ENCODE data around the gene ERBB4. TPM values are rescaled to one million over a fixed set of nuclear protein-coding genes. Genes with fewer than 3 reads are reported as not detected.

ERBB4 gene
- polyA plus RNA-seq, 4 donors, result 0.04 to 0.13 TPM; not detected in 2

- no peak overlapping the region for H3K27ac ChIP-seq (ENCODE audit: low read depth in 1 of 3, low read length in 2 of 3)
- WGBS, 3 donors, result 78 to 79% (median 79%) methylated on average over 3 of the region's 3 CpGs
- H3K9me3 ChIP-seq (ENCODE audit: control insufficient read depth in 2 of 2, insufficient read depth in 1 of 2, low read depth in 1 of 2, low read length in 1 of 2), result no peaks in the 10 kb centered on the region
- no peaks in the 10 kb centered on the region for H3K27me3 ChIP-seq (ENCODE audit: control insufficient read depth in 3 of 3, insufficient read depth in 3 of 3, low read length in 3 of 3)
- DNase-seq, result no peak
- no peaks in the 10 kb centered on the region for H3K36me3 ChIP-seq (ENCODE audit: control insufficient read depth in 3 of 3, insufficient read depth in 2 of 3, low read depth in 1 of 3, low read length in 3 of 3)
- H3K4me1 ChIP-seq (ENCODE audit: control insufficient read depth in 3 of 3, insufficient read depth in 2 of 3, low read depth in 1 of 3, low read length in 2 of 3), result no peaks in the 10 kb centered on the region
- FAIRE-seq, result no peak
- no peak overlapping the region for H3K4me3 ChIP-seq (ENCODE audit: low read depth in 1 of 3, low read length in 3 of 3)
These were observed 884.3 kb downstream of the ERBB4 start for GRCh38 chr2:211654211-211654780.

GRCh38 chr2:211652327-211652726 lies 886.3 kb downstream of the ERBB4 start:
- H3K36me3 ChIP-seq (ENCODE audit: control insufficient read depth in 3 of 3, insufficient read depth in 2 of 3, low read depth in 1 of 3, low read length in 3 of 3), result no peaks in the 10 kb centered on the region
- H3K27me3 ChIP-seq (ENCODE audit: control insufficient read depth in 3 of 3, insufficient read depth in 3 of 3, low read length in 3 of 3), result no peaks in the 10 kb centered on the region
- no peaks in the 10 kb centered on the region for H3K4me1 ChIP-seq (ENCODE audit: control insufficient read depth in 3 of 3, insufficient read depth in 2 of 3, low read depth in 1 of 3, low read length in 2 of 3)
- peak in 1 of 2 donors; percentile 2 for DNase-seq
- FAIRE-seq, result no peak
- no peak overlapping the region for H3K4me3 ChIP-seq (ENCODE audit: low read depth in 1 of 3, low read length in 3 of 3)
- 22 to 61% (median 35%) methylated on average over 1 of the region's 1 CpG for WGBS, 3 donors
- no peaks in the 10 kb centered on the region for H3K9me3 ChIP-seq (ENCODE audit: control insufficient read depth in 2 of 2, insufficient read depth in 1 of 2, low read depth in 1 of 2, low read length in 1 of 2)
- no peak overlapping the region for H3K27ac ChIP-seq (ENCODE audit: low read depth in 1 of 3, low read length in 2 of 3)

- Histone ChIP-seq H3K4me3 (ENCODE audit: low read depth in 1 of 3, low read length in 3 of 3) (no peak overlapping the region), H3K4me1 (ENCODE audit: control insufficient read depth in 3 of 3, insufficient read depth in 2 of 3, low read depth in 1 of 3, low read length in 2 of 3) (no peaks in the 10 kb centered on the region), H3K27ac (ENCODE audit: low read depth in 1 of 3, low read length in 2 of 3) (no peak overlapping the region), H3K9me3 (ENCODE audit: control insufficient read depth in 2 of 2, insufficient read depth in 1 of 2, low read depth in 1 of 2, low read length in 1 of 2) (no peaks in the 10 kb centered on the region), H3K27me3 (ENCODE audit: control insufficient read depth in 3 of 3, insufficient read depth in 3 of 3, low read length in 3 of 3) (no peaks in the 10 kb centered on the region), H3K36me3 (ENCODE audit: control insufficient read depth in 3 of 3, insufficient read depth in 2 of 3, low read depth in 1 of 3, low read length in 3 of 3) (no peaks in the 10 kb centered on the region)
- DNase-seq, result no peak
- WGBS, 3 donors, result 63 to 83% (median 69%) methylated on average over 2 of the region's 2 CpGs
- no peak for FAIRE-seq
These were observed 889.3 kb downstream of the ERBB4 start for GRCh38 chr2:211649331-211649730.

GRCh38 chr2:211631503-211631902 lies 907.1 kb downstream of the ERBB4 start:
- FAIRE-seq (no peak), DNase-seq (no peak)
- H3K4me1 ChIP-seq (ENCODE audit: control insufficient read depth in 3 of 3, insufficient read depth in 2 of 3, low read depth in 1 of 3, low read length in 2 of 3), result no peaks in the 10 kb centered on the region
- H3K27ac ChIP-seq (ENCODE audit: low read depth in 1 of 3, low read length in 2 of 3), result no peak overlapping the region
- H3K9me3 ChIP-seq (ENCODE audit: control insufficient read depth in 2 of 2, insufficient read depth in 1 of 2, low read depth in 1 of 2, low read length in 1 of 2), result no peaks in the 10 kb centered on the region
- 68 to 72% (median 69%) methylated on average over 1 of the region's 1 CpG for WGBS, 3 donors
- H3K4me3 ChIP-seq (ENCODE audit: low read depth in 1 of 3, low read length in 3 of 3), result no peak overlapping the region
- H3K36me3 ChIP-seq (ENCODE audit: control insufficient read depth in 3 of 3, insufficient read depth in 2 of 3, low read depth in 1 of 3, low read length in 3 of 3), result no peaks in the 10 kb centered on the region
- H3K27me3 ChIP-seq (ENCODE audit: control insufficient read depth in 3 of 3, insufficient read depth in 3 of 3, low read length in 3 of 3), result no peaks in the 10 kb centered on the region

- Histone ChIP-seq H3K4me3 (ENCODE audit: low read depth in 1 of 3, low read length in 3 of 3) (no peak overlapping the region), H3K27ac (ENCODE audit: low read depth in 1 of 3, low read length in 2 of 3) (no peak overlapping the region), H3K9me3 (ENCODE audit: control insufficient read depth in 2 of 2, insufficient read depth in 1 of 2, low read depth in 1 of 2, low read length in 1 of 2) (no peaks in the 10 kb centered on the region), H3K4me1 (ENCODE audit: control insufficient read depth in 3 of 3, insufficient read depth in 2 of 3, low read depth in 1 of 3, low read length in 2 of 3) (no peaks in the 10 kb centered on the region), H3K36me3 (ENCODE audit: control insufficient read depth in 3 of 3, insufficient read depth in 2 of 3, low read depth in 1 of 3, low read length in 3 of 3) (no peaks in the 10 kb centered on the region), H3K27me3 (ENCODE audit: control insufficient read depth in 3 of 3, insufficient read depth in 3 of 3, low read length in 3 of 3) (no peaks in the 10 kb centered on the region)
- DNase-seq, result no peak
- no peak for FAIRE-seq
These were observed 915.5 kb downstream of the ERBB4 start for GRCh38 chr2:211623096-211623495.

GRCh38 chr2:211620986-211621385 lies 917.6 kb downstream of the ERBB4 start:
- no peaks in the 10 kb centered on the region for H3K4me1 ChIP-seq (ENCODE audit: control insufficient read depth in 3 of 3, insufficient read depth in 2 of 3, low read depth in 1 of 3, low read length in 2 of 3)
- no peaks in the 10 kb centered on the region for H3K36me3 ChIP-seq (ENCODE audit: control insufficient read depth in 3 of 3, insufficient read depth in 2 of 3, low read depth in 1 of 3, low read length in 3 of 3)
- no peak for FAIRE-seq
- H3K9me3 ChIP-seq (ENCODE audit: control insufficient read depth in 2 of 2, insufficient read depth in 1 of 2, low read depth in 1 of 2, low read length in 1 of 2), result no peaks in the 10 kb centered on the region
- 65 to 91% (median 78%) methylated on average over 1 of the region's 1 CpG for WGBS, 3 donors
- H3K4me3 ChIP-seq (ENCODE audit: low read depth in 1 of 3, low read length in 3 of 3), result no peak overlapping the region
- no peak for DNase-seq
- H3K27ac ChIP-seq (ENCODE audit: low read depth in 1 of 3, low read length in 2 of 3), result no peak overlapping the region
- no peaks in the 10 kb centered on the region for H3K27me3 ChIP-seq (ENCODE audit: control insufficient read depth in 3 of 3, insufficient read depth in 3 of 3, low read length in 3 of 3)

GRCh38 chr2:211617803-211618202 lies 920.8 kb downstream of the ERBB4 start:
- DNase-seq, result no peak
- Histone ChIP-seq H3K4me3 (ENCODE audit: low read depth in 1 of 3, low read length in 3 of 3) (no peak overlapping the region), H3K4me1 (ENCODE audit: control insufficient read depth in 3 of 3, insufficient read depth in 2 of 3, low read depth in 1 of 3, low read length in 2 of 3) (no peaks in the 10 kb centered on the region), H3K27me3 (ENCODE audit: control insufficient read depth in 3 of 3, insufficient read depth in 3 of 3, low read length in 3 of 3) (no peaks in the 10 kb centered on the region), H3K36me3 (ENCODE audit: control insufficient read depth in 3 of 3, insufficient read depth in 2 of 3, low read depth in 1 of 3, low read length in 3 of 3) (no peaks in the 10 kb centered on the region), H3K27ac (ENCODE audit: low read depth in 1 of 3, low read length in 2 of 3) (no peak overlapping the region), H3K9me3 (ENCODE audit: control insufficient read depth in 2 of 2, insufficient read depth in 1 of 2, low read depth in 1 of 2, low read length in 1 of 2) (no peaks in the 10 kb centered on the region)
- FAIRE-seq, result no peak
- 93 to 94% (median 94%) methylated on average over 2 of the region's 2 CpGs for WGBS, 3 donors

GRCh38 chr2:211611621-211612020 lies 927.0 kb downstream of the ERBB4 start:
- H3K27me3 ChIP-seq (ENCODE audit: control insufficient read depth in 3 of 3, insufficient read depth in 3 of 3, low read length in 3 of 3), result no peaks in the 10 kb centered on the region
- FAIRE-seq (no peak), DNase-seq (no peak)
- H3K27ac ChIP-seq (ENCODE audit: low read depth in 1 of 3, low read length in 2 of 3), result peak overlapping the region in 1 of 3 donors; percentile 20
- 66 to 73% (median 72%) methylated on average over 2 of the region's 2 CpGs for WGBS, 3 donors
- H3K36me3 ChIP-seq (ENCODE audit: control insufficient read depth in 3 of 3, insufficient read depth in 2 of 3, low read depth in 1 of 3, low read length in 3 of 3), result no peaks in the 10 kb centered on the region
- no peaks in the 10 kb centered on the region for H3K4me1 ChIP-seq (ENCODE audit: control insufficient read depth in 3 of 3, insufficient read depth in 2 of 3, low read depth in 1 of 3, low read length in 2 of 3)
- H3K4me3 ChIP-seq (ENCODE audit: low read depth in 1 of 3, low read length in 3 of 3), result peak overlapping the region in 1 of 3 donors; percentile 38
- peaks cover 0 to 5% of the 10 kb centered on the region in 2 donors for H3K9me3 ChIP-seq (ENCODE audit: control insufficient read depth in 2 of 2, insufficient read depth in 1 of 2, low read depth in 1 of 2, low read length in 1 of 2)

- Histone ChIP-seq H3K27me3 (ENCODE audit: control insufficient read depth in 3 of 3, insufficient read depth in 3 of 3, low read length in 3 of 3) (no peaks in the 10 kb centered on the region), H3K36me3 (ENCODE audit: control insufficient read depth in 3 of 3, insufficient read depth in 2 of 3, low read depth in 1 of 3, low read length in 3 of 3) (no peaks in the 10 kb centered on the region), H3K9me3 (ENCODE audit: control insufficient read depth in 2 of 2, insufficient read depth in 1 of 2, low read depth in 1 of 2, low read length in 1 of 2) (peaks cover 0 to 5% of the 10 kb centered on the region in 2 donors), H3K4me1 (ENCODE audit: control insufficient read depth in 3 of 3, insufficient read depth in 2 of 3, low read depth in 1 of 3, low read length in 2 of 3) (no peaks in the 10 kb centered on the region), H3K27ac (ENCODE audit: low read depth in 1 of 3, low read length in 2 of 3) (peak overlapping the region in 1 of 3 donors; percentile 20), H3K4me3 (ENCODE audit: low read depth in 1 of 3, low read length in 3 of 3) (peak overlapping the region in 1 of 3 donors; percentile 38)
- WGBS, 3 donors, result 50 to 79% (median 76%) methylated on average over 6 of the region's 6 CpGs
- FAIRE-seq (no peak), DNase-seq (peak in 1 of 2 donors; percentile 60)
These were observed 927.5 kb downstream of the ERBB4 start for GRCh38 chr2:211611061-211611518.
